Activated T-cell treated with anti-CD3 and anti-CD28 coated beads for 4 hours (primary cell): ENCODE results near the gene VPS50.
"Not testable (repeated sequence)": the region's sequence is repeated elsewhere in the genome, so short reads cannot be mapped to it uniquely, and the experiment has no call there.

Experiments used
- DNase-seq: peaks from one replicate; pipeline ENCODE4 v3.0.0-alpha.2; 2020

The VPS50 gene

GRCh38 chr7:93337052-93337451 is 104.9 kb downstream of the VPS50 start:
- no peak for DNase-seq

- DNase-seq, result not testable (repeated sequence)
These were observed 110.0 kb downstream of the VPS50 start for GRCh38 chr7:93342178-93342577.

GRCh38 chr7:93350338-93350737 is 118.2 kb downstream of the VPS50 start:
- no peak for DNase-seq

- no peak for DNase-seq
These were observed 120.7 kb downstream of the VPS50 start for GRCh38 chr7:93352881-93353280.

- no peak for DNase-seq
These were observed 122.6 kb downstream of the VPS50 start for GRCh38 chr7:93354815-93355214.

- no peak for DNase-seq
These were observed 127.5 kb downstream of the VPS50 start for GRCh38 chr7:93359520-93360198.

GRCh38 chr7:93361853-93362252 is 129.7 kb downstream of the VPS50 start:
- no peak for DNase-seq

- DNase-seq, result no peak
These were observed 132.6 kb downstream of the VPS50 start for GRCh38 chr7:93364806-93365205.

GRCh38 chr7:93365341-93365740 is 133.2 kb downstream of the VPS50 start:
- no peak for DNase-seq

GRCh38 chr7:93366816-93367215 is 134.7 kb downstream of the VPS50 start:
- DNase-seq, result no peak

GRCh38 chr7:93367254-93367653 is 135.1 kb downstream of the VPS50 start:
- DNase-seq, result no peak

GRCh38 chr7:93370937-93371336 is 138.8 kb downstream of the VPS50 start:
- DNase-seq, result not testable (repeated sequence)

GRCh38 chr7:93373537-93373936 is 141.4 kb downstream of the VPS50 start:
- DNase-seq, result no peak

- DNase-seq, result no peak
These were observed 142.3 kb downstream of the VPS50 start for GRCh38 chr7:93374345-93374940.

GRCh38 chr7:93375603-93376002 is 143.4 kb downstream of the VPS50 start:
- DNase-seq, result no peak

GRCh38 chr7:93378131-93378760 is 146.1 kb downstream of the VPS50 start:
- DNase-seq, result no peak

GRCh38 chr7:93382362-93382761 is 150.2 kb downstream of the VPS50 start:
- no peak for DNase-seq

GRCh38 chr7:93390660-93391059 is 158.5 kb downstream of the VPS50 start:
- no peak for DNase-seq

GRCh38 chr7:93392984-93393383 is 160.8 kb downstream of the VPS50 start:
- no peak for DNase-seq

GRCh38 chr7:93399642-93400041 is 167.5 kb downstream of the VPS50 start:
- DNase-seq, result no peak

- DNase-seq, result no peak
These were observed 170.8 kb downstream of the VPS50 start for GRCh38 chr7:93402944-93403343.

- no peak for DNase-seq
These were observed 175.1 kb downstream of the VPS50 start for GRCh38 chr7:93407239-93407638.

GRCh38 chr7:93409324-93409723 is 177.2 kb downstream of the VPS50 start:
- DNase-seq, result no peak
